Uterus (tissue), 2 donors: ENCODE measurements around the gene PLIN1.

Source experiments
- CTCF ChIP-seq, 4 experiments: fragments of 200-600 bp in 2 of 4; fragments of 450-650 bp in 2 of 4; sonication (generic) in 2 of 4; IDR thresholded peaks; one replicate each; pipeline ENCODE4 v1.5.1; 2016 to 2019; ENCODE audit warnings: antibody characterized with exemption in 4 of 4, mild to moderate bottlenecking in 2 of 4, moderate library complexity in 1 of 4
- POLR2A ChIP-seq, 2 donors: fragments of 450-650 bp; IDR thresholded peaks; one replicate each; pipeline ENCODE4 v1.6.1; 2016; ENCODE audit warnings: antibody characterized with exemption in 2 of 2, mild to moderate bottlenecking in 1 of 2, moderate library complexity in 1 of 2

GRCh38 chr15:89652666-89653065, 26.5 kb downstream of the PLIN1 start:
- TF ChIP-seq CTCF (IDR thresholded peaks at IDR 0.05) (no peak), POLR2A (IDR thresholded peaks at IDR 0.05) (no peak)
